ENCODE measurements around the gene NAGS.

NAGS gene

DNA sequence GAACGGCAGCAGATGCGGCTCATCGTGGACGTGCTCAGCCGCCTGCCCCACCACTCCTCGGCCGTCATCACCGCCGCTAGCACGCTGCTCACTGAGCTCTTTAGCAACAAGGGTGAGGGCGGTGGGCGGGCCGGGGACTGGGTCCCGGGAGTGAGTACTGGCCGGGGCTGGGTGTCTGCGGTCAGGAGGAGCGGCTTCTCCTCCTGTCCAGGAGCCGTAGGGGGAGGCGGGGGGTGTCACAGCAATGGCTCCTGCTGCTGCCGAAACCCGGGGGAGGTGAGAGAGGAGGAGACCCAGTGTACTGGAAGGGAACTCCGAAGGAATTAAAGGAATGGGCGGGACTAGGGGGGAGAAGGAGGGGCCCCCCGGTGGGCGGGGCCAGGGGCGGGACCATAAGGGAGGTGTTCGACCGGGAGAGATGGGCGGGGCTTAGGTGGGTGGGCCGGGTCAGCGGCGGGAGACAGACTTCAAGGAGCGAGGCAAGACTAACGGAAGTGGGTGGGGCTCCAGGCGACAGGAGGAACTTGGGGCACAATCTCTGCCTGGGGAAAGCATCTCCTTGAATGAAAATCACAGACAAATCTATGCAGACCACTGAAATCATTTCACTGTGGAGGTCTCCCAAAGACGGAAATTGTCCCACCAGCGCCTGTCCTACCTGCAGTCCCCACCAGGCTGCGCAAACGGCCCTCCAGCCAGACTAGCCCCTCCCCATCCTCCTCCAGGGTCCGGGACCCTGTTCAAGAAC lies 2.4 kb downstream of the NAGS start:
- no peak overlapping the region for H2AK5ac ChIP-seq (ENCODE audit: low read length)
- no peak overlapping the region for H3K4ac ChIP-seq (ENCODE audit: low read depth, low read length)
- no peak overlapping the region for H2BK5ac ChIP-seq (ENCODE audit: low read length)
- no peaks in the 10 kb centered on the region for H3K79me2 ChIP-seq (ENCODE audit: control insufficient read depth, insufficient read depth, low read length)
- peak overlapping the region; percentile 97 for H3K56ac ChIP-seq (ENCODE audit: low read length)
- no peak overlapping the region for H4K5ac ChIP-seq (ENCODE audit: low read length)
- H3K18ac ChIP-seq (ENCODE audit: low read length), result no peak overlapping the region
- H4K8ac ChIP-seq (ENCODE audit: low read depth, low read length), result no peak overlapping the region
- peak overlapping the region; percentile 77 for H3K9ac ChIP-seq (ENCODE audit: low read length)
- peaks cover 9% of the 10 kb centered on the region for H3K27me3 ChIP-seq (ENCODE audit: insufficient read depth, low read length, poor library complexity)
- DNase-seq, result peak; percentile 98
- no peak overlapping the region for H2BK120ac ChIP-seq (ENCODE audit: low read depth, low read length)
- H3K36me3 ChIP-seq (ENCODE audit: control insufficient read depth, insufficient read depth, low read length), result no peaks in the 10 kb centered on the region
- peak overlapping the region; percentile 42 for H3K4me3 ChIP-seq (ENCODE audit: low read length)
- peak overlapping the region; percentile 70 for H3K23ac ChIP-seq (ENCODE audit: low read length)
- H3K4me2 ChIP-seq (ENCODE audit: low read length), result peak overlapping the region; percentile 93
- no peaks in the 10 kb centered on the region for H3K79me1 ChIP-seq (ENCODE audit: low read length)
- no peak overlapping the region for H3K27ac ChIP-seq (ENCODE audit: low read depth, low read length)
- no peak overlapping the region for H2BK15ac ChIP-seq (replicated peaks; ENCODE audit: low read depth)
- peaks cover 2% of the 10 kb centered on the region for H3K4me1 ChIP-seq (ENCODE audit: control insufficient read depth, low read depth, low read length)
- no CpG with 5 or more reads among the region's 40 CpGs for WGBS (ENCODE audit: extremely low coverage, insufficient coverage, low lambda C conversion rate)

DNA sequence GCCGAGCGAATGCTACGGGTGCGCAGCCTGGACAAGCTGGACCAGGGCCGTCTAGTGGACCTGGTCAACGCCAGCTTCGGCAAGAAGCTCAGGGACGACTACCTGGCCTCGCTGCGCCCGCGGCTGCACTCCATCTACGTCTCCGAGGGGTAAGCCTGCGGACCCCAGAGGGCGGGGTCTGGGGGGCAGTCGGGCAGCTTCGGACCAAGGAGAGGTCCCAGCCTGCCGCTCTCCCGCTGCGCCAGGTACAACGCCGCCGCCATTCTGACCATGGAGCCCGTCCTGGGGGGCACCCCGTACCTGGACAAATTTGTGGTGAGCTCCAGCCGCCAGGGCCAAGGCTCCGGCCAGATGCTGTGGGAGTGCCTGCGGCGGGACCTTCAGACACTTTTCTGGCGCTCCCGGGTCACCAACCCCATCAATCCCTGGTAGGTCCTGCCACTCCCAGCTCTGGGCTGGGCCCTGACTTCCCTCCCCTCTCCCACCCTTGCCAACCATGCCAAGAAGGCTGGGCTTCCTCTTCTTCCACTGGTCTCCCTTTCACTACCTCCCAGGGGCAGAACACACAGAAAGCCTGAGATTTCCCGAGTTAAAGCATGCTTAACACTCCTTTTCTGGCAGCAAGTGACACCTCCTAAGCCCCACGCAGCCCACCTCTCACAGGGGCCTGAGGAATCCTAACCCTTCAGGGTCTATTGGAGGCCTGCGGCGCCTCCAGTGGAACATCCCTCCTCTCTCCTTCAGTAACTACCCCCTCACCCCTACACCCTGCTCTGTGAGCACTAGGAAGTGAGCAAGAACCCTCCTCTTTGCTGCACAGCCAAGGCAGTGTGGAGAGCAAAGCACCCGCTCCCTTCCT lies 3.2 kb downstream of the NAGS start:
- Histone ChIP-seq H3K4me2 (ENCODE audit: low read length) (peak overlapping the region; percentile 51), H2BK15ac (replicated peaks; ENCODE audit: low read depth) (no peak overlapping the region), H3K79me2 (ENCODE audit: control insufficient read depth, insufficient read depth, low read length) (no peaks in the 10 kb centered on the region), H3K27me3 (ENCODE audit: insufficient read depth, low read length, poor library complexity) (peaks cover 9% of the 10 kb centered on the region), H3K23ac (ENCODE audit: low read length) (no peak overlapping the region), H3K56ac (ENCODE audit: low read length) (peak overlapping the region; percentile 80), H3K4me1 (ENCODE audit: control insufficient read depth, low read depth, low read length) (peaks cover 2% of the 10 kb centered on the region), H2BK120ac (ENCODE audit: low read depth, low read length) (no peak overlapping the region), H3K4ac (ENCODE audit: low read depth, low read length) (no peak overlapping the region), H2BK5ac (ENCODE audit: low read length) (no peak overlapping the region), H3K4me3 (ENCODE audit: low read length) (peak overlapping the region; percentile 18), H4K8ac (ENCODE audit: low read depth, low read length) (no peak overlapping the region), H3K18ac (ENCODE audit: low read length) (peak overlapping the region; percentile 42), H3K27ac (ENCODE audit: low read depth, low read length) (no peak overlapping the region), H3K9ac (ENCODE audit: low read length) (peak overlapping the region; percentile 61), H3K36me3 (ENCODE audit: control insufficient read depth, insufficient read depth, low read length) (no peaks in the 10 kb centered on the region), H2AK5ac (ENCODE audit: low read length) (no peak overlapping the region), H3K79me1 (ENCODE audit: low read length) (no peaks in the 10 kb centered on the region), H4K5ac (ENCODE audit: low read length) (no peak overlapping the region)
- DNase-seq, result peak; percentile 20
- WGBS (ENCODE audit: extremely low coverage, insufficient coverage, low lambda C conversion rate), result no CpG with 5 or more reads among the region's 37 CpGs

DNA sequence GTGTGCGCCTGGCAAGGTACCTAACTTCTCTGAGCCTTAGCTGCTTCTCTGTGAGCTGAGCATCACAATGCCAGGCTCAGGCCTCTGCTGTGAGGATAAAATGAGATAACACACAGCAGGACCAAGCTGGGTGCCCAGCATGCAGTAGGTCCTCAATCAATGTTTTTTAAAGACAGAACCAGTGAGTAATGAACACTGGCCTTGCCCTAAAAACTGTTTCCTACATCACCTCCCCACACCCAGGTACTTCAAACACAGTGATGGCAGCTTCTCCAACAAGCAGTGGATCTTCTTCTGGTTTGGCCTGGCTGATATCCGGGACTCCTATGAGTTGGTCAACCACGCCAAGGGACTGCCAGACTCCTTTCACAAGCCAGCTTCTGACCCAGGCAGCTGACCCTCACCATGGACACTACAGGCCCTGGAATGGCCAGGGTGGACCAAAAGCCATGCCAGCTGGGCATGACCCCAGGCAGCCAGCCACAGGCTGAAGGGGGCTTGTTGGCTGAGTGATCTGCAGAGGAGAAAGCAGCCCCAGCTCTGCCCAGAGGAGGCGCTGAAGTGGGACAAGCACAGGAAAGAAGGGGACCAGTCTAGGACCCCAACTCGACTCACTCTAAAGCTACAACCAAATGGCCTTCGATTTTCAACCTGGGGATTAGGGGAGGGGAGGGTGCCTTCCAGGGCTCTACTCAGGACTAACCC lies 3.9 kb downstream of the NAGS start:
- Histone ChIP-seq H3K4ac (ENCODE audit: low read depth, low read length) (no peak overlapping the region), H3K9ac (ENCODE audit: low read length) (peak overlapping the region; percentile 61), H3K79me1 (ENCODE audit: low read length) (no peaks in the 10 kb centered on the region), H3K4me2 (ENCODE audit: low read length) (no peak overlapping the region), H3K56ac (ENCODE audit: low read length) (peak overlapping the region; percentile 80), H2BK15ac (replicated peaks; ENCODE audit: low read depth) (no peak overlapping the region), H3K4me3 (ENCODE audit: low read length) (no peak overlapping the region), H3K23ac (ENCODE audit: low read length) (no peak overlapping the region), H2BK5ac (ENCODE audit: low read length) (no peak overlapping the region), H4K8ac (ENCODE audit: low read depth, low read length) (no peak overlapping the region), H2BK120ac (ENCODE audit: low read depth, low read length) (no peak overlapping the region), H2AK5ac (ENCODE audit: low read length) (no peak overlapping the region), H3K27me3 (ENCODE audit: insufficient read depth, low read length, poor library complexity) (peaks cover 9% of the 10 kb centered on the region), H4K5ac (ENCODE audit: low read length) (no peak overlapping the region), H3K79me2 (ENCODE audit: control insufficient read depth, insufficient read depth, low read length) (no peaks in the 10 kb centered on the region), H3K4me1 (ENCODE audit: control insufficient read depth, low read depth, low read length) (peaks cover 2% of the 10 kb centered on the region), H3K36me3 (ENCODE audit: control insufficient read depth, insufficient read depth, low read length) (no peaks in the 10 kb centered on the region), H3K18ac (ENCODE audit: low read length) (no peak overlapping the region), H3K27ac (ENCODE audit: low read depth, low read length) (no peak overlapping the region)
- no CpG with 5 or more reads among the region's 6 CpGs for WGBS (ENCODE audit: extremely low coverage, insufficient coverage, low lambda C conversion rate)
- peak; percentile 21 for DNase-seq

DNA sequence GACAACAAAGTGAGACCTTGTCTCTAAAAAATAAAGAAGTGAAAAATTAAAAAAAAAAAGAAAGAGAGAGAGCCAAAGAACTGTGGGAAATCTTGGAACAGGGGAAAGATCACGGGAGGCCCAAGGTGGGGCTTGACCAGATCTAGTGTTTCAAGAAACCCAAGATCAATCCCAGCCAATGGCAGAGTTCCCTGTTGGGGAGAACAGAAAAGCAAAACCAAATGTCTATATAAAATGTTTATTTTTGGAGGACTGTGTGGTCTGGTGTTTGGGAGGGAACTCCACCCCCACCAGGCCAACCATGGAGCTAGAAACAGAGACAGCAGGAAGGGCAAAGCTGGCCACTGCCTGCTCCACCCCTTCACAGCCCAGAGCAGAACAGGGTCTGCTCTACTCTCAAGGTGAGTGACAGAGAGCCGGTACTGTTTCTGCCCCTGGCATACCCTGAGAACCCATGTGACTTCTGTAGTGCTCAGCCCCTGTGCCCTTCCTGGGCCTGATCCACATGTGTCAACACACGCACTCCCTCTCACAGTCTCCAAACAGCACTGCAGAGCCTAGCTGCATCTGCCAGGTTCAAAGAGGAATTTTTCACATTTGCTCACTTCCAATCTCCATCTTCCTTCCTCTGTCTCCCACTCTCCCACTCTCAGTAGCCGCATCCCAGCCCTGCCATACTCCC lies 6.7 kb downstream of the NAGS start:
- Histone ChIP-seq H3K18ac (ENCODE audit: low read length) (no peak overlapping the region), H3K27me3 (ENCODE audit: insufficient read depth, low read length, poor library complexity) (peaks cover 2% of the 10 kb centered on the region), H3K79me1 (ENCODE audit: low read length) (peaks cover 1% of the 10 kb centered on the region), H4K8ac (ENCODE audit: low read depth, low read length) (no peak overlapping the region), H2BK120ac (ENCODE audit: low read depth, low read length) (no peak overlapping the region), H4K5ac (ENCODE audit: low read length) (no peak overlapping the region), H3K4me3 (ENCODE audit: low read length) (no peak overlapping the region), H2AK5ac (ENCODE audit: low read length) (no peak overlapping the region), H3K23ac (ENCODE audit: low read length) (no peak overlapping the region), H3K4me2 (ENCODE audit: low read length) (no peak overlapping the region), H3K36me3 (ENCODE audit: control insufficient read depth, insufficient read depth, low read length) (no peaks in the 10 kb centered on the region), H2BK5ac (ENCODE audit: low read length) (no peak overlapping the region), H3K9ac (ENCODE audit: low read length) (no peak overlapping the region), H3K56ac (ENCODE audit: low read length) (no peak overlapping the region), H2BK15ac (replicated peaks; ENCODE audit: low read depth) (no peak overlapping the region), H3K27ac (ENCODE audit: low read depth, low read length) (no peak overlapping the region), H3K4ac (ENCODE audit: low read depth, low read length) (no peak overlapping the region), H3K4me1 (ENCODE audit: control insufficient read depth, low read depth, low read length) (peaks cover 2% of the 10 kb centered on the region), H3K79me2 (ENCODE audit: control insufficient read depth, insufficient read depth, low read length) (no peaks in the 10 kb centered on the region)
- DNase-seq, result no peak
- WGBS (ENCODE audit: extremely low coverage, insufficient coverage, low lambda C conversion rate), result no CpG with 5 or more reads among the region's 4 CpGs

DNA sequence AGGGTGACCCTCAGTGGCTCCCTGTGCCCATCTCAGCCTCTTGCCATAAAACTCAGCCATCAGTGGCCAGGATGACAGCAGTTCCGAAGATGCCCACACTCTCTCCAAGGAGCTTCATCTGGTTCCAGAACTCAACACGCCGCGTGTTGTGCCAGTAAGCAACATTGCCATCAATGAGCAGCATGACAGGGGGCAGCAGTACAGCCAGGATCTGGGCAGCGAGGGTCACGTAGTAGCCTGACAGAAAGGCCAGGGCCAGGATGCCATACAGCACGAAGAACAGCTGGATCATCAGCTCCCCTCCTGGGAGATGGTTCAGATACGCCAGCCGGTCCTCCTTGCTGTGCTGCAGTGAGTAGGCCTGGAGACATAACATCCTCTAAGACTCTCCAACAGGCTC lies 7.5 kb downstream of the NAGS start:
- Histone ChIP-seq H3K23ac (ENCODE audit: low read length) (no peak overlapping the region), H3K9ac (ENCODE audit: low read length) (no peak overlapping the region), H2BK120ac (ENCODE audit: low read depth, low read length) (no peak overlapping the region), H4K5ac (ENCODE audit: low read length) (no peak overlapping the region), H3K27me3 (ENCODE audit: insufficient read depth, low read length, poor library complexity) (no peaks in the 10 kb centered on the region), H3K4me3 (ENCODE audit: low read length) (no peak overlapping the region), H3K4me1 (ENCODE audit: control insufficient read depth, low read depth, low read length) (peaks cover 2% of the 10 kb centered on the region), H3K4ac (ENCODE audit: low read depth, low read length) (no peak overlapping the region), H4K8ac (ENCODE audit: low read depth, low read length) (no peak overlapping the region), H3K27ac (ENCODE audit: low read depth, low read length) (no peak overlapping the region), H3K36me3 (ENCODE audit: control insufficient read depth, insufficient read depth, low read length) (no peaks in the 10 kb centered on the region), H3K79me2 (ENCODE audit: control insufficient read depth, insufficient read depth, low read length) (no peaks in the 10 kb centered on the region), H3K56ac (ENCODE audit: low read length) (no peak overlapping the region), H2AK5ac (ENCODE audit: low read length) (no peak overlapping the region), H2BK15ac (replicated peaks; ENCODE audit: low read depth) (no peak overlapping the region), H3K79me1 (ENCODE audit: low read length) (peaks cover 1% of the 10 kb centered on the region), H3K4me2 (ENCODE audit: low read length) (no peak overlapping the region), H3K18ac (ENCODE audit: low read length) (no peak overlapping the region), H2BK5ac (ENCODE audit: low read length) (no peak overlapping the region)
- WGBS (ENCODE audit: extremely low coverage, insufficient coverage, low lambda C conversion rate), result no CpG with 5 or more reads among the region's 9 CpGs
- DNase-seq, result no peak

All from mesendoderm (in vitro differentiated cells).